Measurements from ENCODE around the gene ACTA2. TPM values are rescaled to one million over a fixed set of nuclear protein-coding genes. Genes with fewer than 3 reads are reported as not detected.

ACTA2 gene
- total RNA-seq, 1 experiment from 2014 or later, result 2.4 TPM

DNA sequence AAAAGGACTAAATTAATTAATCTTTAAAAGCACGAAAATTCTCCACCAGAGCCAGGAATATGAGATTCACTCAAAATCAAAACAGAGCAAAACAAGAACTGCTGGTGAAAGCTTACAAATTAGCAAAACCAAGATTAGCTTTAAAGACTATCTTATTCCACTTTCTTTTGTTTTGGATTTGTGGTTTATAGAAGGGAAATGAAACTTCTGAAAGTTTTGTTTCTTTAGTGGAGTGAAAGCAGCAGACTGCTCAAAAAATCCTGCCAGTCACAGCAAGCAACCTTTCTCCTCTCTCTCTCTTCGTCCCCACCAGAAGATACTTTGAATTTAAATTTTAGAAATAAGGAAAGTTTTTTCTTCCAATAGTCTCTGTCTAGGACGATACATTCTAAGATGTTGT is 7.8 kb downstream of the ACTA2 start:
- Histone ChIP-seq H3K4me1 (ENCODE audit: insufficient read depth, low read length) (no peaks in the 10 kb centered on the region), H3K18ac (ENCODE audit: insufficient read length, low read depth, low read length) (no peak overlapping the region), H3K79me1 (ENCODE audit: insufficient read depth, low read depth, low read length, poor library complexity, severe bottlenecking) (no peaks in the 10 kb centered on the region), H3K23ac (ENCODE audit: insufficient read length, low read depth, low read length) (no peak overlapping the region), H2BK5ac (ENCODE audit: insufficient read length, low read length) (no peak overlapping the region), H3K27ac (ENCODE audit: insufficient read length, low read depth, low read length) (no peak overlapping the region), H3K79me2 (ENCODE audit: insufficient read depth, low read length) (no peaks in the 10 kb centered on the region), H3K14ac (ENCODE audit: insufficient read depth, low read length) (no peak overlapping the region), H2BK12ac (ENCODE audit: insufficient read length, low read depth, low read length) (no peak overlapping the region), H3K56ac (ENCODE audit: insufficient read length, low read depth, low read length) (no peak overlapping the region), H3K27me3 (ENCODE audit: insufficient read depth, low read length) (no peaks in the 10 kb centered on the region), H3K4me2 (ENCODE audit: insufficient read depth, insufficient read length, low read length) (no peak overlapping the region), H2BK120ac (ENCODE audit: low read depth, low read length, poor library complexity, severe bottlenecking) (no peak overlapping the region), H3K23me2 (ENCODE audit: insufficient read length, low read depth, low read length, poor library complexity, severe bottlenecking) (no peaks in the 10 kb centered on the region), H2BK20ac (ENCODE audit: low read depth, low read length, poor library complexity, severe bottlenecking) (no peak overlapping the region), H3K9ac (ENCODE audit: extremely low read depth, insufficient read length, low read length) (no peak overlapping the region), H3T11ph (ENCODE audit: low read length) (no peak overlapping the region), H4K91ac (ENCODE audit: insufficient read length, low read depth, low read length) (no peak overlapping the region), H4K5ac (ENCODE audit: insufficient read length, low read depth, low read length) (no peak overlapping the region), H2AFZ (ENCODE audit: low read length) (no peak overlapping the region), H4K8ac (replicated peaks; ENCODE audit: insufficient read length, low read depth, low read length) (no peak overlapping the region), H4K20me1 (ENCODE audit: control insufficient read depth, insufficient read depth, insufficient read length) (no peaks in the 10 kb centered on the region), H2AK5ac (ENCODE audit: insufficient read length, low read length) (no peak overlapping the region), H2BK15ac (ENCODE audit: low read depth, low read length) (no peak overlapping the region), H3K9me3 (ENCODE audit: control insufficient read depth, low read depth, low read length) (no peaks in the 10 kb centered on the region), H3K4ac (ENCODE audit: low read depth, low read length) (no peak overlapping the region)
- no CpG with 5 or more reads among the region's 3 CpGs for WGBS (ENCODE audit: extremely low coverage, insufficient read length, low lambda C conversion rate)
- no peak for DNase-seq
- Mint-ChIP-seq H3K9me3 (no peaks in the 10 kb centered on the region), H3K36me3 (ENCODE audit: insufficient read depth in 1 of 3, low read depth in 3 of 3) (no peaks in the 10 kb centered on the region), H3K27me3 (ENCODE audit: low read depth) (no peaks in the 10 kb centered on the region), H3K27ac (no peak overlapping the region), H3K4me3 (no peak overlapping the region), H3K4me1 (no peaks in the 10 kb centered on the region)
- TF ChIP-seq, protein P1, sequence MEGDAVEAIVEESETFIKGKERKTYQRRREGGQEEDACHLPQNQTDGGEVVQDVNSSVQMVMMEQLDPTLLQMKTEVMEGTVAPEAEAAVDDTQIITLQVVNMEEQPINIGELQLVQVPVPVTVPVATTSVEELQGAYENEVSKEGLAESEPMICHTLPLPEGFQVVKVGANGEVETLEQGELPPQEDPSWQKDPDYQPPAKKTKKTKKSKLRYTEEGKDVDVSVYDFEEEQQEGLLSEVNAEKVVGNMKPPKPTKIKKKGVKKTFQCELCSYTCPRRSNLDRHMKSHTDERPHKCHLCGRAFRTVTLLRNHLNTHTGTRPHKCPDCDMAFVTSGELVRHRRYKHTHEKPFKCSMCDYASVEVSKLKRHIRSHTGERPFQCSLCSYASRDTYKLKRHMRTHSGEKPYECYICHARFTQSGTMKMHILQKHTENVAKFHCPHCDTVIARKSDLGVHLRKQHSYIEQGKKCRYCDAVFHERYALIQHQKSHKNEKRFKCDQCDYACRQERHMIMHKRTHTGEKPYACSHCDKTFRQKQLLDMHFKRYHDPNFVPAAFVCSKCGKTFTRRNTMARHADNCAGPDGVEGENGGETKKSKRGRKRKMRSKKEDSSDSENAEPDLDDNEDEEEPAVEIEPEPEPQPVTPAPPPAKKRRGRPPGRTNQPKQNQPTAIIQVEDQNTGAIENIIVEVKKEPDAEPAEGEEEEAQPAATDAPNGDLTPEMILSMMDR (conservative IDR thresholded peaks at IDR 0.05), result no peak
